GM06990 (cell line): ENCODE measurements around the gene RABGAP1.

Experiments used
- DNase-seq: peaks from one replicate; pipeline ENCODE4 v3.0.0-alpha.2; 2011; ENCODE audit not compliant: insufficient read length; ENCODE audit errors: extremely low read depth
- H3K27me3 ChIP-seq: replicated peaks from 2 replicates; pipeline ENCODE4 v1.6.0; 2011; ENCODE audit warnings: low read length; ENCODE audit not compliant: control insufficient read depth, insufficient read depth
- H3K36me3 ChIP-seq: 2 replicates; pipeline ENCODE4 v1.5.1; 2011; ENCODE audit warnings: low read length; ENCODE audit not compliant: control insufficient read depth, insufficient read depth
- H3K4me3 ChIP-seq: replicated peaks from 2 replicates; pipeline ENCODE4 v1.5.1; 2011; ENCODE audit warnings: low read depth, mild to moderate bottlenecking, control low read depth, low read length
- TF ChIP-seq, protein P1 (sequence below): IDR thresholded peaks from 2 replicates; pipeline ENCODE4 v1.5.1; 2011; ENCODE audit warnings: low read length, control low read depth, mild to moderate bottlenecking, inconsistent platforms; ENCODE audit not compliant: insufficient read depth, poor library complexity, severe bottlenecking

RABGAP1 gene

GRCh38 chr9:122912671-122912963 lies 28.2 kb upstream of the RABGAP1 start:
- TF ChIP-seq, protein P1, sequence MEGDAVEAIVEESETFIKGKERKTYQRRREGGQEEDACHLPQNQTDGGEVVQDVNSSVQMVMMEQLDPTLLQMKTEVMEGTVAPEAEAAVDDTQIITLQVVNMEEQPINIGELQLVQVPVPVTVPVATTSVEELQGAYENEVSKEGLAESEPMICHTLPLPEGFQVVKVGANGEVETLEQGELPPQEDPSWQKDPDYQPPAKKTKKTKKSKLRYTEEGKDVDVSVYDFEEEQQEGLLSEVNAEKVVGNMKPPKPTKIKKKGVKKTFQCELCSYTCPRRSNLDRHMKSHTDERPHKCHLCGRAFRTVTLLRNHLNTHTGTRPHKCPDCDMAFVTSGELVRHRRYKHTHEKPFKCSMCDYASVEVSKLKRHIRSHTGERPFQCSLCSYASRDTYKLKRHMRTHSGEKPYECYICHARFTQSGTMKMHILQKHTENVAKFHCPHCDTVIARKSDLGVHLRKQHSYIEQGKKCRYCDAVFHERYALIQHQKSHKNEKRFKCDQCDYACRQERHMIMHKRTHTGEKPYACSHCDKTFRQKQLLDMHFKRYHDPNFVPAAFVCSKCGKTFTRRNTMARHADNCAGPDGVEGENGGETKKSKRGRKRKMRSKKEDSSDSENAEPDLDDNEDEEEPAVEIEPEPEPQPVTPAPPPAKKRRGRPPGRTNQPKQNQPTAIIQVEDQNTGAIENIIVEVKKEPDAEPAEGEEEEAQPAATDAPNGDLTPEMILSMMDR: no peak
- Histone ChIP-seq H3K36me3 (peaks cover 3% of the 10 kb centered on the region; the same call in 1 of the 2 replicates), H3K4me3 (peak overlapping the region; percentile 82), H3K27me3 (no peaks in the 10 kb centered on the region)
- DNase-seq: no peak

GRCh38 chr9:122912964-122913673 lies 27.7 kb upstream of the RABGAP1 start, which contains the start of gene ZBTB6:
ZBTB6 (minus strand) TSS chr9:122913323; CDS start chr9:122912072, 1,251 bp downstream.
- peak within 1 kb of the TSS; percentile 82 for H3K4me3 ChIP-seq
- peak; percentile 91 for DNase-seq
- no peaks in the 10 kb centered on the region for H3K27me3 ChIP-seq
- peaks cover 3% of the 10 kb centered on the region; the same call in 1 of the 2 replicates for H3K36me3 ChIP-seq
- TF ChIP-seq, protein P1: no peak

- no peak for DNase-seq
- Histone ChIP-seq H3K27me3 (no peaks in the 10 kb centered on the region), H3K4me3 (no peak overlapping the region), H3K36me3 (peaks cover 3% of the 10 kb centered on the region)
- TF ChIP-seq, protein P1: no peak
These were observed 22.5 kb upstream of the RABGAP1 start for GRCh38 chr9:122918310-122918709.

DNA sequence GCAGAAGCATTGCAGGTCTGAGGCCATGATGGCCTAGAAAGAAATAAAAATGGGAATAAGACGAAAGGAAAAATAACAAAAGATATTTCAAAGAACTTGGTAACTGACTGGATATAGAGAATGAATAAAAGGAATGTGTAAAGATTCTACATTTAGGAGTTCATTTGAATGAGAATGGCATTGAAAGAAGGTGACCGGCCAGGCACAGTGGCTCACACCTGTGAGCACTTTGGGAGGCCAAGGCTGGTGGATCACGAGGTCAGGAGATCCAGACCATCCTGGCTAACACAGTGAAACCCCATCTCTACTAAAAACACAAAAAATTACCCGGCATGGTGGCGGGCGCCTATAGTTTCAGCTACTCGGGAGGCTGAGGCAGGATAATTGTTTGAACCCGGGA lies 18.1 kb upstream of the RABGAP1 start:
- TF ChIP-seq, protein P1: no peak
- Histone ChIP-seq H3K27me3 (no peaks in the 10 kb centered on the region), H3K36me3 (peaks cover 3% of the 10 kb centered on the region), H3K4me3 (no peak overlapping the region)
- no peak for DNase-seq

GRCh38 chr9:122923947-122924346 lies 16.9 kb upstream of the RABGAP1 start:
- TF ChIP-seq, protein P1: no peak
- Histone ChIP-seq H3K27me3 (no peaks in the 10 kb centered on the region), H3K4me3 (no peak overlapping the region), H3K36me3 (peaks cover 1% of the 10 kb centered on the region; the same call in 1 of the 2 replicates)
- DNase-seq: no peak

GRCh38 chr9:122929796-122930354 lies 10.9 kb upstream of the RABGAP1 start:
- Histone ChIP-seq H3K4me3 (no peak overlapping the region; the same call in 1 of the 2 replicates), H3K27me3 (no peaks in the 10 kb centered on the region), H3K36me3 (no peaks in the 10 kb centered on the region; the same call in 1 of the 2 replicates)
- TF ChIP-seq, protein P1: no peak
- DNase-seq: no peak
